Epithelial cell of umbilical artery (primary cell): ENCODE results near the gene PADI4. TPM values are rescaled to one million over a fixed set of nuclear protein-coding genes. Genes with fewer than 3 reads are reported as not detected.

Experiments used
- total RNA-seq: library from RNA; depleted of rRNA; stranded (reverse); fragments of >200 nt; gene quantifications from 2 replicates; pipeline ENCODE4 v1.2.3, GENCODE V29; 2014

The PADI4 gene, protein sequence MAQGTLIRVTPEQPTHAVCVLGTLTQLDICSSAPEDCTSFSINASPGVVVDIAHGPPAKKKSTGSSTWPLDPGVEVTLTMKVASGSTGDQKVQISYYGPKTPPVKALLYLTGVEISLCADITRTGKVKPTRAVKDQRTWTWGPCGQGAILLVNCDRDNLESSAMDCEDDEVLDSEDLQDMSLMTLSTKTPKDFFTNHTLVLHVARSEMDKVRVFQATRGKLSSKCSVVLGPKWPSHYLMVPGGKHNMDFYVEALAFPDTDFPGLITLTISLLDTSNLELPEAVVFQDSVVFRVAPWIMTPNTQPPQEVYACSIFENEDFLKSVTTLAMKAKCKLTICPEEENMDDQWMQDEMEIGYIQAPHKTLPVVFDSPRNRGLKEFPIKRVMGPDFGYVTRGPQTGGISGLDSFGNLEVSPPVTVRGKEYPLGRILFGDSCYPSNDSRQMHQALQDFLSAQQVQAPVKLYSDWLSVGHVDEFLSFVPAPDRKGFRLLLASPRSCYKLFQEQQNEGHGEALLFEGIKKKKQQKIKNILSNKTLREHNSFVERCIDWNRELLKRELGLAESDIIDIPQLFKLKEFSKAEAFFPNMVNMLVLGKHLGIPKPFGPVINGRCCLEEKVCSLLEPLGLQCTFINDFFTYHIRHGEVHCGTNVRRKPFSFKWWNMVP
- total RNA-seq: not detected in 2 replicates

DNA sequence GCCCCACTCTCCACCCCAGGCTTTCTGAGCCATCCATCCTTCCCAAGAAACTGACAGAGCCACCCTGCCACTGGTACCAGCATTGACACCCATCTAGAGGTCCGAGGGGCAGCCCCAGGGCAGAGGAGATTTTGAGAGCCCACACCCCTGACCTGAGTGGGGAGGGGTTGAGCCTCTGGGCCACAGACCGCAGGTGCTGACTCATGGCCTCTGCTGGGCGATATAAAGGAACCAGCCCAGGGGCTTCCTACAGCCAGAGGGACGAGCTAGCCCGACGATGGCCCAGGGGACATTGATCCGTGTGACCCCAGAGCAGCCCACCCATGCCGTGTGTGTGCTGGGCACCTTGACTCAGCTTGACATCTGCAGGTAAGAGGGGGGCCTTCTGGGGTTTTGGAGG is at the start of gene PADI4:
PADI4 (plus strand) TSS at position 252 of the 400 bp plus-strand sequence; CDS start at position 278, 26 bp downstream.

DNA sequence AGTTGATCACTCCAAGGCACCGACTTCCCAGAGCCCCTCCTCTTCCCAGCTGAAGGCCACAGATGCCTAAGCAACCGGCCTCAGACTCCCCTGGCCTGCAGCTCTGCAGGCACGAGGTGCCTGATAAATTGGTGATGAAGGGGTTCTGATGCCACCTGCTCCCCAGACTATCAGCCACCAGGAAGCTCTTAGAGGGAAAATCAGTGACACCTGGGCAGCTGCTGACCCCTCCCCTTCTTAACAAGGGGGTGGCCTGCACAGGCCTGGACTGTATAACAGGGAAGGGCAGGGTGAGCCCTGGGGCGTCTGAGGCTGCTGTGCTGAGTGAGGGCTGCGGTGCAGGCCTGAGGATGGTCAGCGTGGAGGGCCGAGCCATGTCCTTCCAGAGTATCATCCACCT is 63.9 kb downstream of the PADI4 start, which contains the start of gene PADI6:
PADI6 (plus strand) TSS at position 301 of the 400 bp plus-strand sequence; CDS start at position 351, 50 bp downstream.

Other genes with a start within 250 kb of the PADI4 start
- gene PADI2, start 188.7 kb upstream of the PADI4 start, total RNA-seq: not detected in 2 replicates
- not detected in 2 replicates for gene PADI1, start 103.1 kb upstream of the PADI4 start, total RNA-seq
- gene PADI3, start 59.1 kb upstream of the PADI4 start, total RNA-seq: not detected in 2 replicates
- not detected in 2 replicates for gene PADI6, start 64.0 kb downstream of the PADI4 start, total RNA-seq
- 94.2 and 172 TPM in 2 replicates for gene RCC2, start 131.5 kb downstream of the PADI4 start, total RNA-seq
- 5.6 and 5.8 TPM in 2 replicates for gene ARHGEF10L, start 231.5 kb downstream of the PADI4 start, total RNA-seq